ENCODE measurements around the gene IKZF2. TPM values are rescaled to one million over a fixed set of nuclear protein-coding genes. Genes with fewer than 3 reads are reported as not detected.

IKZF2 gene
- total RNA-seq, 1 donor from 2014 or later: 18.9 TPM

DNA sequence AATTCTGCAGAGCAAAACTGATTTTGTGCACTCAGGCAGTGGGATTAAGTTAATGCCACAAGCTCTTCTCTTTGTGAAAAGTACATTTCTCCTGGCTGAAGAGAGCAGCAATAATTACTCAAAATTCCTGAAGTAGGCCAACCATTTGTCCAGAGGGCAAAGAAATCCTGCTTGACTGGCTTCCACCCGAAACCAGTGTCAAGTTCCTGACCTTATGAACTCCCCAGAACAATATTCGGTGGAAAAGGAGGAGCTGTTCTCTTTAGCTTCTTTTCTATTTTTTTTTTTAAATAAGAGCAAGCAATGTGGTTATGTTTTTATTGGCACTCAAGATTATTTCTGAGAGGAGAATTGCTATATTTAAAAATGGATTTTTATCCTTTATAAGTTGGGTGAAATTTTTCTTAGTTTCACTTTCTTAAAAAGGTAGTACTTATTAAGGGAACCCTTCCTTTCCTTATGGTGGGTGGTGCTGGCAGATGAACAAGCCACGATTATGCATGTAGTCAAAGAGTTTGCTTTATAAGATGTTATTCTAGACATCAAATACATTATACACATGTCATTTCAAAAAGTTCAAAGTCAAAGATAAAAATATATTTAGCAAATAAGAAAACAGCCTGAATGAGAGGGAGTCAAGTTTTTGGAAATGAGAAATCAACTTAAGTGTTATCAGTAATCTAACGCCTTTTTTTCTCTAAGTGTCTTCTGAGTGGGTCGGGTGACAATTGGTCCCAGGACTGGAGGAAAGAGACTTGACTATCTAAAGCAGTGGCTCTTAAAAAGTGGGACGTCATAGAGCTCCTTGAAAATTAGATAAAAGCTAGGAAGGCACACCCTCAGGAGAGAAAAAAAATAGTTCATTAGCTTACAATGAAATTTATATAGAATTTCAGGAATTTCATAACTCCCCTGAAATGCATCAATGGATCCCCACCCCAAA is 194.5 kb downstream of the IKZF2 start:
- H3K4me3 Mint-ChIP-seq (ENCODE audit: unreplicated experiment): peak overlapping the region; percentile 55
- DNase-seq (ENCODE audit: extremely low spot score, unreplicated experiment): no peak
- peak overlapping the region; percentile 81 for H3K27ac Mint-ChIP-seq (ENCODE audit: unreplicated experiment)

DNA sequence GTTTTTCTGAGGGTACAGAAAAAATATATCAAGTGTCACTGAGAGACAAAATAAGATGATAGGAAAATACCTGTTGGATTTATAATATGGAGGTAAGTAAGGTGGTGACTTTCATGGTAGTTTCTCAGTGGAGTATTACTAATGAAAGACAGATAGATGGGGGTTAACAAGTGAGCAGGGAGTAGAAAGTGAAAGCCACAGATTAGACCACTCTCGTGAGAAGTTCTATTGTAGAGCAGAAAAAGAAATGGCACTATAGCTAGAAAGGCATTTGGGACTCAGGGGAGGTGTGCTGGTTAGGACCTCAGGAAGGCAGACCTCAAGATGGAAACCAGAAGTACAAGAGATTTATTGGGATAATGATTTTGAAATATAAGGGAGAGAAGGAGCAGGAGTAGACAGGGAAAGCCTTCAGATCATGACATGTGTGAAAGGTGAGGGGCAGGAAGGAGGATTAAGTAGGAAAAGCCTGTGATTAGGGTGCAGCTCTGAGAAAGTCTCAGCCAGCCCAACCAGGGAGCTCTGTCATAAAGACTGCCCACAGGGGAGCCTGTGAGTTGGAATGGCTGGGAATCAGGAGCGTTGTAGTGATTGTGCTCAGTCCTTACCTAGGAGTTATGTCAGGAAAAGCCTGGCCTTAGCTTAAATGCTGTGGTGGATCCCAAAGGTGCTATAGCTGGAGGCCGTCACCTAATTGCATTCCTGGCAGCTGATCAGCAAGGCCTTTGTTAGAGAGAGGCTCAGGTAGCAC is 198.1 kb downstream of the IKZF2 start:
- no peak for DNase-seq (ENCODE audit: extremely low spot score, unreplicated experiment)
- Mint-ChIP-seq H3K36me3 (ENCODE audit: unreplicated experiment) (peaks cover 21% of the 10 kb centered on the region), H3K27ac (ENCODE audit: unreplicated experiment) (no peak overlapping the region), H3K4me1 (ENCODE audit: unreplicated experiment) (peaks cover 31% of the 10 kb centered on the region), H3K4me3 (ENCODE audit: unreplicated experiment) (no peak overlapping the region), H3K9me3 (ENCODE audit: unreplicated experiment) (peaks cover 8% of the 10 kb centered on the region), H3K27me3 (ENCODE audit: unreplicated experiment) (no peaks in the 10 kb centered on the region)
- TF ChIP-seq, protein P1, sequence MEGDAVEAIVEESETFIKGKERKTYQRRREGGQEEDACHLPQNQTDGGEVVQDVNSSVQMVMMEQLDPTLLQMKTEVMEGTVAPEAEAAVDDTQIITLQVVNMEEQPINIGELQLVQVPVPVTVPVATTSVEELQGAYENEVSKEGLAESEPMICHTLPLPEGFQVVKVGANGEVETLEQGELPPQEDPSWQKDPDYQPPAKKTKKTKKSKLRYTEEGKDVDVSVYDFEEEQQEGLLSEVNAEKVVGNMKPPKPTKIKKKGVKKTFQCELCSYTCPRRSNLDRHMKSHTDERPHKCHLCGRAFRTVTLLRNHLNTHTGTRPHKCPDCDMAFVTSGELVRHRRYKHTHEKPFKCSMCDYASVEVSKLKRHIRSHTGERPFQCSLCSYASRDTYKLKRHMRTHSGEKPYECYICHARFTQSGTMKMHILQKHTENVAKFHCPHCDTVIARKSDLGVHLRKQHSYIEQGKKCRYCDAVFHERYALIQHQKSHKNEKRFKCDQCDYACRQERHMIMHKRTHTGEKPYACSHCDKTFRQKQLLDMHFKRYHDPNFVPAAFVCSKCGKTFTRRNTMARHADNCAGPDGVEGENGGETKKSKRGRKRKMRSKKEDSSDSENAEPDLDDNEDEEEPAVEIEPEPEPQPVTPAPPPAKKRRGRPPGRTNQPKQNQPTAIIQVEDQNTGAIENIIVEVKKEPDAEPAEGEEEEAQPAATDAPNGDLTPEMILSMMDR (IDR thresholded peaks at IDR 0.05): no peak

More for the DNA sequence above, 194.5 kb downstream of the IKZF2 start:
- Mint-ChIP-seq H3K36me3 (ENCODE audit: unreplicated experiment) (peaks cover 22% of the 10 kb centered on the region), H3K27me3 (ENCODE audit: unreplicated experiment) (no peaks in the 10 kb centered on the region), H3K4me1 (ENCODE audit: unreplicated experiment) (peaks cover 36% of the 10 kb centered on the region), H3K9me3 (ENCODE audit: unreplicated experiment) (peaks cover 8% of the 10 kb centered on the region)
- TF ChIP-seq, protein P1 (IDR thresholded peaks at IDR 0.05): no peak

DNA sequence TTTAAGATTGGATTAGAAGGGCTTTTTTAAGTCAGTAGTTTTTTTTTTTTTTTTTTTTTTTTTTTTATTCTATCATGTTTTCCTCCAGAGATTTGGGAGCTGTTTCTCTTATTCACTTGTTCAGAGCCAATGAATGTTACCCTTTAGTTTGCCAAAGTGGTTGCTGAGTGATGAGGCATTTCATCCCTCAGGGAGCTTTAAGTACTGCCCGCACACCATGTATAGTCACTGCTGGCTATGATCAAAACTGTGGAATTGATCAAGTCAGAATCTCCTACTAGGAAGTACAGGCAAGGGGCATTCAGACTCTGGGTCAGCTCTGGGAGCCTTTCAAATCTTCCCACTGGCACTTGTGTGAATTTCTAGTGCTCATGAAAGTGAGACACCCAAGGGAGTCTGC is 201.6 kb downstream of the IKZF2 start:
- Mint-ChIP-seq H3K36me3 (ENCODE audit: unreplicated experiment) (peaks cover 21% of the 10 kb centered on the region), H3K27me3 (ENCODE audit: unreplicated experiment) (no peaks in the 10 kb centered on the region)

More for the DNA sequence above, 201.6 kb downstream of the IKZF2 start:
- Mint-ChIP-seq H3K4me3 (ENCODE audit: unreplicated experiment) (no peak overlapping the region), H3K4me1 (ENCODE audit: unreplicated experiment) (peaks cover 11% of the 10 kb centered on the region), H3K27ac (ENCODE audit: unreplicated experiment) (no peak overlapping the region), H3K9me3 (ENCODE audit: unreplicated experiment) (peaks cover 5% of the 10 kb centered on the region)
- DNase-seq (ENCODE audit: extremely low spot score, unreplicated experiment): no peak
- TF ChIP-seq, protein P1 (IDR thresholded peaks at IDR 0.05): no peak

Other genes starting within 250 kb of the IKZF2 start
- gene SPAG16, start 132.9 kb upstream of the IKZF2 start, total RNA-seq: 17.7 and 20.7 TPM in 2 replicates

Measured in osteocyte (in vitro differentiated cells).